Neural progenitor cell (in vitro differentiated cells): ENCODE results near the gene RBM19.
A peak's percentile ranks its signal among the peaks of the same experiment; 100 is the strongest.

Experiments
- CTCF ChIP-seq: fragments of 200-600 bp; sonication (generic); IDR thresholded peaks from 2 replicates; pipeline ENCODE4 v1.5.1; 2017; ENCODE audit warnings: antibody characterized with exemption, mild to moderate bottlenecking
- EZH2 ChIP-seq: fragments of 200-600 bp; sonication (generic); IDR thresholded peaks from 2 replicates; pipeline ENCODE4 v1.6.1; 2017; ENCODE audit warnings: antibody characterized with exemption, mild to moderate bottlenecking, moderate library complexity

- TF ChIP-seq EZH2, result no peak
- TF ChIP-seq CTCF, result peak; percentile 67
These were observed 47.6 kb upstream of the RBM19 start for GRCh38 chr12:114013575-114014345.
